Astrocyte of the cerebellum (primary cell): ENCODE data around the gene PLEKHG3.
A peak's percentile ranks its signal among the peaks of the same experiment; 100 is the strongest.

Experiments
- DNase-seq: peaks from one replicate; pipeline ENCODE4 v3.0.0-alpha.2; 2011; ENCODE audit warnings: low read depth
- H3K4me3 ChIP-seq: 2 replicates; pipeline ENCODE4 v1.5.1; 2011; ENCODE audit warnings: mild to moderate bottlenecking, low read depth, low read length, moderate library complexity
- in situ Hi-C: cut with HindIII; loops from 2 replicates; pipeline ENCODE4 v1.10.0; 2017; ENCODE audit warnings: low sequenced_read_pairs
- TF ChIP-seq, protein P1 (sequence below): IDR thresholded peaks from 2 replicates; pipeline ENCODE4 v1.5.1; 2012; ENCODE audit warnings: low read length, low read depth, moderate library complexity, mild to moderate bottlenecking; ENCODE audit errors: missing control alignments

The PLEKHG3 gene

DNA sequence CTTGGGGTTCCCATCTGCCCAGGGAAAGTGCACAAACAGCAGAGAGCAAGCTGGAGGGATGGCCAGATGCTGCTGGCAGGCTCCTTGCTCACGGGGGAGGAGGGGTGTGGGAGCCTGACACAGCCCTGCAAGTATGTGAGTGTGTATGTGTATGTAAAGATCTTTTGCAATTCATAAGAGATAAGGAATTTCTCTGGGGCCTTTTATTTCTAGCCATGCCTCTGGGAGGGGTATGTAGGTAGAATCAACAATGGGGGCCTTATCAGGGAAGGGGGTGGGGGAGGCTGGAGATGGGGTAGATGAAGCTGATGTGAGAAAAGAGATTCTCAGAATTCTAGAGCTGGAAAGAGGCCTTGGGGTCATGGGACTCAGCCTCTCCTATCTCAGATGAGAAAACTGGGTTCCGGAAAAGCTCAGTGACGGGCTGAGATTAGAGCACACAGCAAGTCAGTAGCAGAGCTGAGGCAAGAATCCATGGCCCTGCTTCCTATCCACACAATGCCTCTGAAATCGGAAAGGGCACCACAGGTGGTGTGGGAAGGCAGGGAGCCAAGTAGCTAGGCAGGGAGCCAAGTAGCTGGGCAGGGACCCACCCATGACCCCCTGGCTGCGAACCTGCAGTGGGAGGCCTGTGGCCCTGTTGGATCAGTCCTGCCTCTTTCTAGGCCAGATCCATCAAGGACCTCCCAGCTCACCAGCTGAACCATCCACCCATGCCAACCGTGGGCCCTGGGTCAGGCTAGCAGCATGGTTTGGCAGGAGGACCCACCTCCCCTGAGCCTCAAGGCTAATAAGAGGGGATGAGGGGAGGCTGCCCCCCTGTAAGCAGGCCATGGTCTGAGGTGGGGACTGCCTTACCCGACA is 54.7 kb downstream of the PLEKHG3 start:
- TF ChIP-seq, protein P1, sequence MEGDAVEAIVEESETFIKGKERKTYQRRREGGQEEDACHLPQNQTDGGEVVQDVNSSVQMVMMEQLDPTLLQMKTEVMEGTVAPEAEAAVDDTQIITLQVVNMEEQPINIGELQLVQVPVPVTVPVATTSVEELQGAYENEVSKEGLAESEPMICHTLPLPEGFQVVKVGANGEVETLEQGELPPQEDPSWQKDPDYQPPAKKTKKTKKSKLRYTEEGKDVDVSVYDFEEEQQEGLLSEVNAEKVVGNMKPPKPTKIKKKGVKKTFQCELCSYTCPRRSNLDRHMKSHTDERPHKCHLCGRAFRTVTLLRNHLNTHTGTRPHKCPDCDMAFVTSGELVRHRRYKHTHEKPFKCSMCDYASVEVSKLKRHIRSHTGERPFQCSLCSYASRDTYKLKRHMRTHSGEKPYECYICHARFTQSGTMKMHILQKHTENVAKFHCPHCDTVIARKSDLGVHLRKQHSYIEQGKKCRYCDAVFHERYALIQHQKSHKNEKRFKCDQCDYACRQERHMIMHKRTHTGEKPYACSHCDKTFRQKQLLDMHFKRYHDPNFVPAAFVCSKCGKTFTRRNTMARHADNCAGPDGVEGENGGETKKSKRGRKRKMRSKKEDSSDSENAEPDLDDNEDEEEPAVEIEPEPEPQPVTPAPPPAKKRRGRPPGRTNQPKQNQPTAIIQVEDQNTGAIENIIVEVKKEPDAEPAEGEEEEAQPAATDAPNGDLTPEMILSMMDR, result no peak
- in situ Hi-C loops, result loop anchor here (5.0 to 10.0 kb wide), 2 partner anchors 64 to 107 kb away; no protein-coding TSS in a partner anchor
- H3K4me3 ChIP-seq, result no peak overlapping the region
- peak; percentile 65 for DNase-seq

DNA sequence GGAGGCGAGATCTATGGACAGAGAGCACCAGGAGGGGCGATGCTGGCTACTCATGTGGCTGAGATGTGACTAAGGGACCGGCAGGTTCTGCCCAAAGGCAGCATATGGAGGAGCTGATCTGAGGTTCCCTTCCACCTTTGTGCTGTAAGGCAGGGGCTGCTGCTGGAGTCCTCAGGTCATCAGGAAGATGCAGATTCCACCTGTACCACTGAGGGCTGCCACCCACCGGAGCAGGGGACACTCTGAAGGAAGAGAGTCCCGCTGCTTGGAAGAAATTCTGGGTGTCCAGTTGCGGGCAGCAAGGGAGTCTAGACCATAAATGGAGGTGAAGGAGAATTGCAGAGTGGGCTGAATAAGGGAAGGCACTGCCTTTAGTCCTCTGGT is 55.3 kb downstream of the PLEKHG3 start:
- no peak overlapping the region for H3K4me3 ChIP-seq
- no peak for DNase-seq
- in situ Hi-C loops, result loop anchor here (5.0 to 10.0 kb wide), 2 partner anchors 65 to 107 kb away; no protein-coding TSS in a partner anchor
- TF ChIP-seq, protein P1, result no peak

DNA sequence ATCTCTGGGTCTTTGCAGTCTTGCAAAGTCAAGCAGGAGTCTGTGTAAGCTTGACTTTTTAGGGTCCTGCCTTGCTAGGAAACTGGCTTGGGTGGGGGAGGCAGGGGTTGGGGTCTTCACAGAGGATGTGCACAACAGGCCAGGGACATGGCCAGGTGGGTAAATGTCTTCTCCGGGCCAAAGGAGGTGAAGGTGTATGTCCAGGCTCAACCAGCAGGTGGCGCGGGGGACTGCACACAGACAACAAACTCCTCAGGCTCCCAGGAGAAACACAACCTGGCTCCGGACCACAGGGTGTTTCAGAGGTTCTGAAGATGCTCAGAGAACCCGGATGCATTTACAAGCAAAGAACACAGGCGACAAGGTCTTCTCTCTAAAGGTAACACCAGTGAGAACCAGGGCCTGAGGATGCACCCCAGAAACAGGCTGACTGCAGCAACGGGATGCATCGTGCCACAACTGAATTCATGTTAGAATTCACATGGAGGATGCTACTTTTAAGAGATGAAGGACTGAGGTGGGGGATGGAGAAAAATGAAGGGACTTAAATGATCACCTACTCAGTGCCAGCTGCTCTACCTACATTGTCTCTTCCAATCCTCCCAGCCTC is 56.0 kb downstream of the PLEKHG3 start:
- no peak overlapping the region for H3K4me3 ChIP-seq
- in situ Hi-C loops, result no loop called here

DNA sequence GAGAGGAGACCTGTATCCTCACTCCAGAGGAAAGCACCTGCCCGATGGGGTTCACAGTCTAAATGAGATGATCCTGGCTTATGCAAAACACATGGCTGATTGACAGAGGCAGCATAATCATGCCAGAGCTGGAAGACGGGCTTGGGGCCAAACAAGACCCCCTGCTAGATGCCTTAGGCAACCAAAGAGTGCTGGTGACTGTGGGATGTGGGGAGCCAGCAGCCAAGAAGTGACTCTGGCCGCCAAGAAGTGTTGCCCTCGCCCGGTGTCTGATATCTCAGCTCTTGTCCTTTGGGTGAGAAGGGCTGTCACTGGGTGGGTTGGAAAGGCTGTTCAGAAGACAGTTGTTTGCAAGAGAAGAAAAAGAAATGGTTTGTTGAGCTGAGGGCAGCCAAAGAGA is 56.7 kb downstream of the PLEKHG3 start:
- in situ Hi-C loops, result no loop called here
- H3K4me3 ChIP-seq, result no peak overlapping the region
- TF ChIP-seq, protein P1, result no peak
- DNase-seq, result no peak

More for the DNA sequence above, 56.0 kb downstream of the PLEKHG3 start:
- no peak for DNase-seq
- TF ChIP-seq, protein P1, result peak; percentile 75

DNA sequence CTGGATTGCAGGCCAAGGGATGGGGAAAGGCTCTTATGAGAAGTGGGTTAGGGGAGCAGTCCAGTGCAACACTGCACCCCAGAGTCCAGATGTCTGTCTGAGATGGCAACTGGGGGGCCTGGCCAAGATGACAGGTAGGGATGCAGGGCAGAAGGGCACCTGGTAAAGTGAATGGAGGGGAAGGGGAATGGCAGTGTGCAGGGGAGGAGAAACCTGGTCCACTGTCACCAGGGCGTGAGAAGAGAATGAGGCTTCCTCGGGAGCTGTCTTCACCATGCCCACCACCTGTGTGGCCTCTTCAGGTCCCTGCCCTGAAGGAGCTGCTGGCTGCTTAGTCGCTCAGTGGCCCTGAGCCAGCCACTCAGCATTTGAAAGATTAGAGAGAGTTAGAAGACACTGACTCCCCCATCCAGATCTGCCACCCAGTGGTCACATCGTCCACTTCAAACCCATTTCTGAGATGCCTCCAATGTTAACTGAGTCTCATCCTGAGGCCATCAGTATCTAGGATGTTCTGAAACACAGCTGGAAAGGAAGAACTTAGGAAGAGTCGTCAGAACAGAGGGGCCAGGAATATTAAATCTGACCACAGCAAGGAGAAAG is 57.3 kb downstream of the PLEKHG3 start:
- in situ Hi-C loops, result no loop called here
- no peak overlapping the region for H3K4me3 ChIP-seq
- TF ChIP-seq, protein P1, result peak; percentile 6
- DNase-seq, result no peak
